Activated CD8-positive, alpha-beta T cell treated with anti-CD3 and anti-CD28 coated beads, Interleukin-2, amount 10 ng/mL, durations not matched to agents 7 days and 5 days (primary cell): ENCODE results near the gene FANCM. TPM values are rescaled to one million over a fixed set of nuclear protein-coding genes. Genes with fewer than 3 reads are reported as not detected.

Experiments
- ATAC-seq: fragments of 150-1000 bp; cut with Tn5 transposase; one replicate; pipeline ENCODE4 v1.10.0; 2021; ENCODE audit warnings: moderate library complexity
- CTCF ChIA-PET: fragments of 350-600 bp; sonication (Branson Sonifier 250); formaldehyde crosslinking; loops from one replicate; lab custom pipeline; 2021; ENCODE audit warnings: antibody characterized with exemption; lab: Charles Lee
- POLR2A ChIA-PET: fragments of 350-600 bp; sonication (Branson Sonifier 250); formaldehyde crosslinking; loops from one replicate; lab custom pipeline; 2021; ENCODE audit warnings: antibody characterized with exemption; lab: Charles Lee
- DNase-seq: peaks from one replicate; pipeline ENCODE4 v3.0.0-alpha.2; 2020
- H3K27ac Mint-ChIP-seq: one replicate; pipeline ENCODE4 v1.8.0; 2021; ENCODE audit warnings: mild to moderate bottlenecking, mixed read lengths
- H3K27me3 Mint-ChIP-seq: one replicate; pipeline ENCODE4 v1.8.0; 2021; ENCODE audit warnings: low read depth, mixed read lengths
- H3K36me3 Mint-ChIP-seq: one replicate; pipeline ENCODE4 v1.8.0; 2021; ENCODE audit warnings: low read depth, mixed read lengths
- H3K4me1 Mint-ChIP-seq: one replicate; pipeline ENCODE4 v1.8.0; 2021; ENCODE audit warnings: low read depth, mixed read lengths
- H3K4me3 Mint-ChIP-seq: one replicate; pipeline ENCODE4 v1.8.0; 2021; ENCODE audit warnings: mild to moderate bottlenecking, mixed read lengths
- H3K9me3 Mint-ChIP-seq: one replicate; pipeline ENCODE4 v1.8.0; 2022; ENCODE audit warnings: mixed read lengths; ENCODE audit not compliant: insufficient read depth
- total RNA-seq, 2 experiments: library from RNA; stranded (reverse); gene quantifications; one replicate each; pipeline ENCODE4 v1.2.3, GENCODE V29; 2021

The FANCM gene
- total RNA-seq, 2 experiments from 2014 or later = 17.2 to 20.2 TPM

GRCh38 chr14:45246691-45247090 lies 111.0 kb downstream of the FANCM start:
- Mint-ChIP-seq H3K9me3 (no peaks in the 10 kb centered on the region), H3K27me3 (no peaks in the 10 kb centered on the region), H3K27ac (no peak overlapping the region), H3K4me3 (no peak overlapping the region), H3K36me3 (peaks cover 26% of the 10 kb centered on the region), H3K4me1 (peaks cover 28% of the 10 kb centered on the region)
- peak; percentile 42 for ATAC-seq
- POLR2A ChIA-PET = no interaction called here
- DNase-seq = no peak
- CTCF ChIA-PET = no interaction called here

GRCh38 chr14:45247427-45247826 lies 111.7 kb downstream of the FANCM start:
- DNase-seq (no peak), ATAC-seq (no peak)
- no peak overlapping the region for H3K27ac Mint-ChIP-seq
- H3K9me3 Mint-ChIP-seq = no peaks in the 10 kb centered on the region
- peaks cover 19% of the 10 kb centered on the region for H3K36me3 Mint-ChIP-seq
- no peaks in the 10 kb centered on the region for H3K27me3 Mint-ChIP-seq
- ChIA-PET POLR2A (interaction anchor here (0.9 kb wide), 1 partner anchor 13 kb away, joined by 6 read pairs; no protein-coding TSS in a partner anchor), CTCF (interaction anchor here (0.7 kb wide), 1 partner anchor 23 kb away, joined by 3 read pairs; no protein-coding TSS in a partner anchor)
- no peak overlapping the region for H3K4me3 Mint-ChIP-seq
- H3K4me1 Mint-ChIP-seq = peaks cover 31% of the 10 kb centered on the region

- POLR2A ChIA-PET = no interaction called here
- DNase-seq (no peak), ATAC-seq (no peak)
- H3K4me1 Mint-ChIP-seq = peaks cover 35% of the 10 kb centered on the region
- H3K36me3 Mint-ChIP-seq = peaks cover 9% of the 10 kb centered on the region
- CTCF ChIA-PET = interaction anchor here (1.3 kb wide), 1 partner anchor 114 kb away, joined by 4 read pairs; the partner anchor contains the start of gene FANCM
- H3K27me3 Mint-ChIP-seq = no peaks in the 10 kb centered on the region
- peak overlapping the region; percentile 77 for H3K27ac Mint-ChIP-seq
- peaks cover 5% of the 10 kb centered on the region for H3K9me3 Mint-ChIP-seq
- H3K4me3 Mint-ChIP-seq = peak overlapping the region; percentile 65
Measured at GRCh38 chr14:45249856-45250575, 114.3 kb downstream of the FANCM start.

Other genes with a start within 250 kb of the FANCM start
- 10 to 100 TPM; 13.9 to 15.2 TPM for gene KLHL28, start 174.0 kb upstream of the FANCM start, total RNA-seq
- gene TOGARAM1, start 173.7 kb upstream of the FANCM start, total RNA-seq = 1 to 10 TPM; 8.9 to 9.5 TPM
- 10 to 100 TPM; 41.0 to 41.6 TPM for gene PRPF39, start 51.8 kb upstream of the FANCM start, total RNA-seq
- 10 to 100 TPM; 70.2 to 74.9 TPM for gene FKBP3, start 1.4 kb upstream of the FANCM start, total RNA-seq
- 10 to 100 TPM; 66.4 to 71.8 TPM for gene MIS18BP1, start 117.3 kb downstream of the FANCM start, total RNA-seq